HCEC 1CT (cell line): ENCODE measurements around the gene PHACTR1.

ENCODE experiments used
- DNase-seq: peaks from one replicate; pipeline ENCODE4 v3.0.0-alpha.2; 2017

The PHACTR1 gene

DNA sequence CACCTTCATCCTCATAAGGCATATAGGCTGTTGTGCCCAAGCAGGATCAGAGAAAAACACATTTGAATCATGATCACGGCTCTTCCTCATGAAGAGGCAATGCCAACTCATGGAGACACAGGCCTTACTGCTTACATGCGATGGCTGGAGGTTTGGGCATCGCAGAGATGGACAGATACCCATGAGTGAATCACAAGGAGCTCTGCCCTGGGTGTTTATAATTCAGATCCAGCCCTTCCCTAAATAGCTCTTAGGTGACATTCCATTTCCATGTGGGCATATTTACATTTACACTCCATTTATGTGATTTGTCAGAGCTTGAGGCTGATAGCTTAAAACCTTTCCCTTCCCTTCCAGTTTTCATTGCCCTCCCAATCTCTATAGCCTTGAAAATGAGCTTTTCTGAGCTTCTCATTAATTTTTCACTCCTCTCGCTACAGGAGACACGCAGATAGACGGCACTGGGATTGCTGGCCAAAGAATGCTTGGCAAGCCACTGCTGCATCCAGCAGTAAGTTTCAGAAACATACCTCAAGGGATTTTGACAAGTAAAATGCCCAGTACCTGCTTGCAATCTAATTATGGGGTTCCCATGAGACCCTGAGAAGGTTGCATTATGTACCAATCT lies 362.6 kb downstream of the PHACTR1 start:
- no peak for DNase-seq

DNA sequence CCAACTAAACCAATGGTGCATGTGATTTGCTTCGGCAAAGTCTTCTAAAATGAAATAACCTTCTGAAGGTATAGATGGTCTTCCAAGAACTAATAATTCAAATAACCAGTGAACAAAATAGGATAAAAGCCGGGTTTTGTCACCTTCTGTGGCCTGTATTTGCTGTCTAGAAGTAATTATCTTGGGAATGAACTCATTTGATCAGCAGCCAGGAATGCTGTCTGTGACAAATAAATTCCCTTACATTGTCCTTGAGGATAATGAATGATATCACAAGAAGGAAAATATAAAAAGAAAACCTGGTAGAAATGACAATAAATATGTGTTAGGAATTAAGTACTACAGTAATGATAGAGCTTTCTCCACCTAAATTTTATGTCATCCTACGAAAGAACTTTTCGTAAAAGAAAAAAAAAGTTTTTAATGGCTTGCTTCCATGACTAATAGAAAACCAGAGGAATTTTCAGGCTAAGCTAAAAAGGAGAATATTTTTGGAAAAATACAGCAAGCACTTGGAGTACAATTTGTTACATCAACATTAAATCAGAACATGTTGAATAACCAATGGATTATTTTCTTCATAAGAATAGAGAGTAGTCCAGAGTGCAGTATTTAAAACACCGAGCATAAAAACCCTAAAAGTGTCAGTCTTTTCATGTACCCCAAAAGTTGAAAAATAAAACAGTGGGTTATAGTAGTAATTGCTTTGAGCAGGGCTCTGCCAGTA lies 364.1 kb downstream of the PHACTR1 start:
- DNase-seq: no peak

DNA sequence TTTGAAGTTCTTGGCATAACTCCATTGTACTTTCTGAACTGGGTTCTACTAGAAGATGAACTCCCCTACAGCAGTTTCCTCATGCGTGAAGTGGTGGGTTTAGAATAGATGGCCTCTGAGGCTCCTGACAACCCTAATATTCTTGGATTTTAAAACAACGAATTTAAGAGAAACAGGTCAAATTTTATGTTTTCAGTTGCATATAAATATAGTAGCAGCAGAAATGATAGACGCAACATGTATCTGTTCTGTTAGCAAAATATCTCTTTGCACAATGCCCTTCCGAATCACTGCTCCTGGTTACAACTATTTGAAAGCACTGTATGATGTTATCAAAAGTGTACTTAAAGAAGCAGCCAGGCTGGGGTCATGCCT lies 364.6 kb downstream of the PHACTR1 start:
- DNase-seq: no peak

DNA sequence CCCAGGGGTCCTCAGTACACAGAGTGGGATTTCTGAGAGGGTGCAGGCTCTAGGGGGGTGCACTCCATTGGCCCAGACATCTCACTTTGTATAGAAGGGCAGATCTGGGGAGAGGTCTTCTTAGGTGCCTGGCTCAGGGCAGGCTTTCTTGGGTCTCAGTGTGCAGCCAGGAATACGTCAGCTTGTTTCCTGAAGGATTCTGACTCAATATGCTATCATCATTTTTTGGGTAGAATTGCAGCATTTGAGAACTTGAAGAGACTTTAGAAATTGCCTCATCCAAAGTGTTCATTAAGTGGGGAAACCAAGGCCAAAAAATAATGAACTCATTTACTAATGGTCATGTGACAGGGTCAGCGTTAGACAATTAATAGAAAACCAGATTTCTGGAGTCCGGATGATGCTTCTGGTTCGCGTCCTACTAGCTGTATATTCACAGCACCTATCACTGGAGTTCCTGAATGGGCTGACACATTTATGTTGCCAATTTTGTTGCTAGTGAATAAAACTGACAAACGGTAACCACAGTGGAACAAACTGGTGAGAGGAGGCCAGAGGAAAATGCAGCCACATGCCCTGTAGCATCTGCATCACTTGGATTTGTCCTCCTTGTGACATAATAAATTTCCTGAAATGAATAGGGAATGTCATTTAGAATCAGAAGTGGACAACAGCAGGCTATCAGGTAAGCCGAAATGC lies 372.9 kb downstream of the PHACTR1 start:
- DNase-seq: peak; percentile 44

DNA sequence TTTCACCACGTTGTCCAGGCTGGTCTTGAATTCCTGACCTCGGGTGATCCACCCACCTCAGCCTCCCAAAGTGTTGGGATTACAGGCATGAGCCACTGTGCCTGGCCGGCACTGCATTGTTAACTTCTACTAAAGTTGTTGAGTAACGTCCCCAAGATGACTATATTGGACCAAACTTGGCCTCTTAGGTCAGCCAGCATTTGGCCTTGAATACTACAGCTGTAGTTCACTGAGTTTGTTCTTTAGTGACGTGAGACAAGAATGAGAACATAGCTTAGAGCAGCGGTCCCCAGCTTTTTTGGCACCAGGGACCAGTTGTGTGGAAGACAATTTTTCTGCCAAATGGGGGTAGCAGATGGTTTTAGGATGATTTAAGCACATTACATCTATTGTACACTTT lies 374.6 kb downstream of the PHACTR1 start:
- no peak for DNase-seq

DNA sequence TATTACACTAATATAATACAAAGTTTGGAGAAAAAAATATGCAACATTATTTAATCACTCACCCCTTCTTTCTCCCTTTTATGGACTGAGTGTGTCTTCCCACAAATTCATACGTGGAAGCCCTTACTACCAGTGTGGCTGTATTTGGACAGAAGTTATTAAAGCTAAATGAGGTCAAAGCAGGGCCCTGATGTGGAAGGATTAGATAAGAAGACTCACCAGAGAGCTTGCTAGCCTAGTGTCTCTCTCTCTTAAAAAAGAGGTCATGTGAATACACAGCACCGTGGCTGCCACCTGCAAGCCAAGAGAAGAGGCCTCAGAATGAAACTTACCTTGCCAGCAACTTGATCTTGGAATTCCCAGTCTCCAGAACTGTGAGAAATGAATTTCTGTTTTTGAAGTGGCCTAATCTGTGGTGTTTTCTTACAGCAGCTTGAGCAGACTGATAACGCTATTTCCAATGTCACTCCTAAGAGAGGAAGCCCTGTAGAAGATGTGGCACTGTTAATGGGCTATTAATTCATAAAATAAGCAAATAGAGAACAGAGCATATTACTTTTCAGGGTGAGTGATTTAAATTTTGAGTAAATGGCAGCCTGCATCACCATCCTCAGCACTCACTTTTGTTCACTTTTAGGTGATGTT lies 378.3 kb downstream of the PHACTR1 start:
- no peak for DNase-seq

DNA sequence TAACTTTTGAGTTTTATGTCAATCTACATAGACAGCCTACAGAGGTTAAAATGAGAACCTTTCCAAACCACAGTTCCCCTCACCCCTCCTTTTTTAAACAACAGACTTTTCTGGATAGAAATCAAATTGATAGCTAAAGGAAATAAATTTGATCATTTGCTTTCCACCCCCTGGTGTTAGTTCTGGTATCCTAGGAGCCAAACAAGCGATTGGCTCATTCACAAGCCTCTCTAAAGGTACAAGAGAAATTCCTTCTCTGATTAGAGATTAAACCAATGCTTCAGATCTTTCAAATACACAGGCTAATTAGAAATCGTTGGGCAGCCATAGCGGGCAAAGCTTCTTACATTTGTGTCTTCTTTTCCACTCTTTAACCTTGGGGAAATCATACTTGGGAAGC lies 379.5 kb downstream of the PHACTR1 start:
- no peak for DNase-seq

DNA sequence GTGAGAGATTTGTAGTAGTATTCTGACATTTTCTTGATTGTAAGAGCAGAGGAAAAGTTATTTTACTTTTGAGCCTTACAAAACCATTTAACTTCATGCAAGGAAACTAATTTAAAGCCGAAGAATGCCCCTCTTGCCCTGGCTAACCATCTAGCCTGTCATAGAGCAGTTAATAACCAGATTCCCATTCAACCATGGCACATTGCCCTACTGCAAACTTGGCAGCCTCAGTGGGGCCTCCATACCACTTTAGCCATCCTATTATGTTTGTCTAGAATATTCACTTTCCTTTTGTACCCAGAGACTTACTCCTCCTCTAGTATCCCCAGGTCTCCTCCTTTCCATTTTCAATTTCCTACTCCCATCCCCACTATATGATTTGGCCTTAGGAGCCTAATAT lies 380.9 kb downstream of the PHACTR1 start:
- no peak for DNase-seq

DNA sequence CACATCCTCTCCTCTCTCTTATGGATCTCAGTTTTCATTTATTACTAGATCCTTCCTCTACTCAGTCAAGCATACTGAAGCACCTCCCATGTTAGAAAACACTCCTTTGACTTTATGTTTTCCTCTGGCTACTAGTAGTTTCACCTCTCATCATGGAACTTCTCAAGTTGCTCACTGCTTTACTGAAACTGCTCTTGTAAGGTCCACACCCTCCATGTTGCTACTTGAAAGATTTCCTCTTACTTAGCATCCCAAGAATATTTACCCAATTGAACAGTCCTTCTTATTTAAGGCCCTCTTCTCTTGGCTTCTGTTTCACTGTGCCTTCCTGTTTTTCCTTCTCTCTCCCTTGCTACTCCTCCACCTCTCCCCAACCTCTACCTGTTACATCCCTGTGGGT lies 381.4 kb downstream of the PHACTR1 start:
- DNase-seq: no peak

DNA sequence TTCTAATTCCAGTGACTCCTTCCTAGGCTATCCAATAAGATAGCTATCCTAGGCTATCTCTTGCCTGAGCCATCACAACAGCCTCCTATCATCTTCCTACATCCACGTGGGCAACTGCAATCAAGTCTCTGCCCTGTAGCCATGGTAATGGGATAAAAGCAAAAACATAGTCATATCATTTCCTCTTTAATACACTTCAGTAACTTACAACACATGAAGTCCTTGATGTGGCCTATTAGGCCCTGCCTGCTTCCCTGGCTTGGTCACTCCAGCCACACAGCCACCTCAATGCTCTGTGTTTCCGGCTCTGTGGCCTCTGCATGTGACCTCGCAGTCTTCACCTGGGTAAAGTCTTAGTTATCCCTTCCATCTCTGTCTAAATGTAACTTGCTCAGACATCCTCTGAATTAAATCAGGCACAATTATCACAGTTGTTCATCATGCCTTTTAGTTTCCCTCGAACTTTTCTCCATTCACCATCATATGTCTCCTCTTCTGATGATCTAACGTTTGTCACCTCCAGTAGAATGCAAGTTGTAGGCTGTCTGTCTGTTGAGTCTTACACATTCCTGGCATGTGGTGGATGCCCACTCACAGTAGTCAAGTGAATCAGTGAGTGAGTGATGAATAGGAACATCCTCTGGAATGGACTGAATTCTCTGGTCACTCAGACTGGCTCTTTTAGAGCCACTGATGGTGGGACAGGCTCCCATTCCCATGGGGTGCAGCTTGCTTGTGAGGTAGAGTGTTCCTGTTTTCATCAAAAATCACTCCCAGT lies 382.4 kb downstream of the PHACTR1 start:
- DNase-seq: no peak

DNA sequence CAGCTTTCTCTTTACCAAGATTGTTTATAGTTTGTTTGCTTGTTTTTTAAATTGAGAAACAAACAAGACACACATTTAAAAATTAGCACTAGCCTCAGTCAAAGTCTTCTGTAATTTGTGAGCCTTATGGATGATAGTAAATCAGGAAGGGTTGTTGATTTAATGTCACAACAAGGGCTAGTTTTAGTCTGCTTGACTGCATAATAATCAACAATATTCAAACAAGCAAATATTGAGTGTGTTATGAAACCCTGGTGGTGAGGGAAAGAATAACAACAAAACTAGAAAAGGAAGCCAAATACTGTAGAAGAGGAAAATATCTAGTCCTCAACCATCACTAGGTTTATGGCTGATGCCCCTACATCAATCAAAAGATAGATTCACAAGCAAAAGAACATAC lies 383.2 kb downstream of the PHACTR1 start:
- DNase-seq: no peak

DNA sequence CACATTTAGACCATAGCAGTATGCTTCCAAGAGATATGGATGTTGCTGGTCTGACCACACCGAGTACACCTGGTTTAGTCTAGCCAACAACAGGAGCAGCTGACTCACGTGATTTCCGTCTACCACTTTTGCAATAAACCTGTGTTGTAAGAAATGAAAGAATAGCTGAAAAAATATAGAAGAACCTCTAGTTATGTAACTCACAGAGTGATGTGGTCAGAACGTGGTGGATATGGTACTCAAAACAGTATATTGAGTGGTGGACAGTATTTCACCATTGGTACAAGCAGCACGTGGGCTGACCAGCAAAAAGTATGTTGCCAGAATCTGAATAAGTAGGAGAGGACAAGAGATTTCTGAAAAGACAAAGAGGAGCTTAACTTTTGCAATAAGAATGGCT lies 384.8 kb downstream of the PHACTR1 start:
- no peak for DNase-seq

DNA sequence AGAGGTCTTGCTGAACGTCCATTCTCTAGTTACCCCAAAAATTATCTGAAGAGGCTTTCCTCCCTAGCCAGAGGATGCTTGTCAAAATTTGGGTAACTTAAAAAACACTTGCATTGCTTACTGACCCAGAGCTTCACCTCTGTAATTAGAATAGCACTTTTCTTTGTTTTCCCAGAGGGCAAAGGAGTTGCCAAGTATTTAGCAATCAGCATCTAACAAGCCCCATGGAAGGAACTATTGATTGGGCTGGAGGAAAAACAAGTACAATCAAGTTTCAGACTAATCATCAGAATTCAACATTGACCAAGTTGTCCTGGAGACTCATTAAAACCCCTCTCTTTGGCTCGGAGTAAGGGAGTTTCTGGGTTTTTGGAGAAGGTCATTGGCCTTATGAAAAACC lies 385.4 kb downstream of the PHACTR1 start:
- no peak for DNase-seq

DNA sequence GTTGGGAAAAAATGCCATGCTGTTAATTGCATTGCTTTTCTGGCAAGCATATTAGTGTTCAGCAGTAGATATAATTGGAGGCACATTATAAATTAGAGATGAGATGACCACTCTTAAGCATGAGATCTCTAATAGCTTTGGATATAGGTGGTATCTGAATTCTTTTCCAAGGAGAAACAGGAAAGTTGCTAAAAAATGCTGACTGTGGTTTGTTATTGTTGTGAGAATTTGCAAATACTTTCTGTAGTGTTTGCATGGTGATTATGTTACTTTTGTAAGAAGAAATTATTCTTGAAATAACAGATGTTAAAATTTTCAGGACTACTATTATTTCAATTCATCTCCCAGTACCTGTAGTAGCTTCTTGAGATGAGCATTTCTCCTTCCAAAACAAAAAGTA lies 386.6 kb downstream of the PHACTR1 start:
- DNase-seq: no peak

DNA sequence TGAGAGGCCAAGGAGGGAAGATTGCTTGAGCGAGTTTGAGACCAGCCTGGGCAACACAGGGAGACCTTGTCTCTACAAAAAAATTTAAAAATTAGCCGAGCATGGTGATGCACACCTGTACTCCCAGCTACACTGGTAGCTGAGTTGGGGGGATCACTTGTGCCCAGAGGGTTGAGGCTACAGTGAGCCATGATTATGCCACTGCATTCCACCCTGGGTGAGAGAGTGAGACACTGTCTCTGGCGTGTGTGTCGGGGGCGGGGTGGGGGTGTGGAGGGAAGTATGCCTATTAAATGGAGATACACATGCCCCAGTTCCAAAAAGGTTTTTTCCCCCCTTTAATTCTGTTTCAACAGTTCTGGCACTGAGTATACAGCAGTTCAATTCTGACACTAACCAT lies 388.6 kb downstream of the PHACTR1 start:
- no peak for DNase-seq

DNA sequence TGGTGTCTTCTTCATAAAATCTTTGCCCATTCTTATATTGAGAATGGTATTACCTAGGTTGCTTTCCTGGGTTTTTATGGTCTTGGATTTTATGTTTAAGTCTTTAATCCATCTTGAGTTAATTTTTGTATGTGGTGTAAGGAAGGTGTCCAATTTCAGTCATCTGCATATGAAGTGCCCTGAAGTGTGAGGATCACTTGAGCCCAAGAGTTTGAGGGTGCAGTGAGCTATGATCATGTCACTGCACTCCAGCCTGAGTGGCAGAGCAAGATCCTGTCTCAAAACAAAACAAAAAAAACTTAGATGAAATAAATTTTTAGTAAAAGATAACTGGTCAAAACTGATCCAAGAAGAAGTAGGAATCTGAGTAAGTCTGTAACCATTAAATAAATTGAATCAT lies 396.4 kb downstream of the PHACTR1 start:
- no peak for DNase-seq

DNA sequence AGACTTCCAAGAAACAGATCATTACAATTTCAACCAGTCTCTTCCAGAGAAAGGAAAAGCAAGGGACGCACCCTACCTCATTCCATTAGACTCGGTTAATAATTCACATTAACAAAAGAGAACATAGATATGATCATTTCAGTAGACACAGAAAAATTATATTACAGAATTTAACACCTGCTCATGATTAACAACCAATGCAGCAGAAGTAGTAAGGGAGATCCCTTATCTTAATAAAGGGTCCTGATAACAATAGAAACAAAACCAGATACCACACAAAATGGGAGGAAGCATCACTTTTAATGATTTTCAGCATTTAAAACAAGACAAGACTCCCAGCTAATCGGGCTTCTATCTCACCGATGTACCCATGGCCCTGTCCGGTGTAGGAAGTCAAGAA lies 396.8 kb downstream of the PHACTR1 start:
- DNase-seq: no peak

DNA sequence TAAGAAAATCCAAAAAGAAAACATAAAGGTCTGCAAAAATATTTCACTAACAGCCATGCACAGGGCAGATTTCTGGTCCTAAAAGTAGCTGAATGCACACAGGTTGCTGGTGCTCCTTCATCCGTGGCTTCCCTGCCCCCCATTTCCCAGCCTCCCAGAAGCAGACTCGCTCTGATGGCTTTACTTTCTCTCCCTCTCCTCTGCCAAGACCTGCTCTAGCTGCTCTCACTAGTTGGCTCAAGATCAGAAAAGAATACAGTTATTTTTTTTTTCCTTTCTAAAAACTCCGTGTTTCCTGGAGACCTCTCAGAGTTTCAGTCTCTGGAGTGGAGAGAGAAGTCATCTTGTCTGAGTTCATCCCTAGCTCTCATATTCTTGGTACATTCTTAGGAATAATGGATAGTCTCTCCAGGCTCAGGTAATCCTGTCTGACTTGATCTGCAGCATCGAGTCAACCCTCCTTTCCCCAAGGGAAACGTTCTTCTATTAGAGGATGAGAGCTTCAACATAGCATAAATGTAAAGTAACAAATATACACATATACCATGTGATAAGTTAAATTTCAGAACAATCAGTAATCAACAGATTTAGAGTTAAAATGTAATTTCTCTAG lies 397.5 kb downstream of the PHACTR1 start:
- DNase-seq: no peak

DNA sequence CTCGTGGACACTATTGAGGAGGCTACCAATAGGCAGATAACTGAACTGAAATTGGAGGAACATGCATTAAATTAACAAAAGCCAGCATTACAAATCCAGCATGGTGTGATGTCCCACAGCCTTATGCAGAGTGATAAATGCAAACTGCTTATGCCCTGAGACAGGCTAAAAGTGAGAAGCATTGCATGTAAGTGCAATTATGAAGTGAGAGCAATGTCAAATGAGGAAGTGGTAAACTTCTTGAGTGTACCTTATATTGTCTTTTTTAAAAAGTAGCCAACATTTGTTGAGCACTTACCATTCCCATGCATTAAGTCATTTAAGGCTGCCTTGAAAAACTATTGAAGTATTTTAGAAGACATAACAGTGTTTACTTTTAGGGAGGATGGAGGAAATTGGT lies 399.6 kb downstream of the PHACTR1 start:
- DNase-seq: no peak

DNA sequence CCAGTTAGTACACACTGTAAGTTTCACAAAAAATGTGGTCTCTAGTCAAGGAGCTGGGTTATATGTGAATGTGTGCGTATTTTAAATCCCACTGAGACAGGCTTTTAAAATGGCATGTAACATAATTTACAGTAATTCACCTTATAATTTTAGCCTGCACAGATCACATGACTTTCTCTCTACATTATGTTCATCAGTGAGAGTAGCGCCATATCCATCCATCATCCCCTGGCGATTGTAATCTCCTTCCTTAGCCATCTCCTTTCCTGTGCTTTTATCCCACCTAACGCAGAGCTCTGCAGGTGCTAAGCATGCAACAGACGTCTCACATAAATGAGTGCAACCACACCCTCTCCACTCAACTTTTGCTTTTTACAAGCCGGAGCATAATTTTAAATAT lies 401.0 kb downstream of the PHACTR1 start:
- no peak for DNase-seq

DNA sequence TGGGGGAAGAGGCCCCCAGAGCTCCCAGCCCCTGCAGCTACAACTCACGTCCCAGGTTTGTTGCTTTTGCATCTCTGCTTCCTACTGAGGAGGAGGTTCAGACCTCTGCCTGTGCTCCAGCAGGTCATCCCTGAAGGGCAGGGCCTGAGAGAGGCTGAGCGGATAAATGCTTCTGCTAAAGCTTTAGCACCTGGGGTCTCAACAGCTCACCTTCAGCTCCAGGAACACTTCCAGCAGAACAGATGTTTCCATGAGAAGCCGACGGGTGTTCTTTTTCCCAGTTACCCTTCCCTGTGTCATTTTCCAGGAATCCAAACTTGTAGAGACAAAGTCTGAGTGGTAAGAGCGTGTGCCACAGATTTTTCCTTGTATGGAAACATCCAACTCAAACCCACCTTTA lies 403.0 kb downstream of the PHACTR1 start:
- no peak for DNase-seq
